Ovary (tissue), 9 donors: ENCODE results near the gene CMIP. TPM values are rescaled to one million over a fixed set of nuclear protein-coding genes. Genes with fewer than 3 reads are reported as not detected.

Experiments used
- DNase-seq, 5 donors: peaks; one replicate each; pipeline ENCODE4 v3.0.0-alpha.2; 2019 to 2020
- H3K27ac ChIP-seq, 2 donors: fragments of 200-600 bp; one replicate each; pipeline versions ENCODE4 v1.5.1 to v1.8.0; 2019 to 2022
- H3K27me3 ChIP-seq: fragments of 200-600 bp; one replicate; pipeline ENCODE4 v1.8.0; 2022
- H3K36me3 ChIP-seq: fragments of 200-600 bp; sonication (generic); one replicate; pipeline ENCODE4 v1.5.1; 2019
- H3K4me1 ChIP-seq: one replicate; pipeline ENCODE4 v1.8.1; 2013; ENCODE audit warnings: mild to moderate bottlenecking, moderate library complexity; ENCODE audit not compliant: insufficient read depth
- H3K4me3 ChIP-seq: fragments of 200-600 bp; sonication (generic); one replicate; pipeline ENCODE4 v1.5.1; 2017
- H3K9me3 ChIP-seq, 2 donors: fragments of 200-600 bp in 1 of 2; sonication (generic) in 1 of 2; one replicate each; pipeline versions ENCODE4 v1.5.1 to v1.8.1; 2013 to 2019; ENCODE audit warnings: mild to moderate bottlenecking in 1 of 2, moderate library complexity in 1 of 2
- CTCF ChIP-seq, 3 donors: fragments of 450-650 bp in 2 of 3; fragments of 200-600 bp in 1 of 3; IDR thresholded peaks; one replicate each; pipeline versions ENCODE4 v1.5.1 to v1.8.0; 2016 to 2022; ENCODE audit warnings: antibody characterized with exemption in 3 of 3, mild to moderate bottlenecking in 1 of 3
- EP300 ChIP-seq: sonication (generic); formaldehyde crosslinking; IDR thresholded peaks from one replicate; pipeline ENCODE4 v1.6.1; 2017; ENCODE audit warnings: antibody characterized with exemption
- POLR2A ChIP-seq: fragments of 450-650 bp; IDR thresholded peaks from one replicate; pipeline ENCODE4 v1.6.1; 2017; ENCODE audit warnings: antibody characterized with exemption, mild to moderate bottlenecking, moderate library complexity
- WGBS, 3 donors: extraction: QIAGEN DNeasy Blood & Tissue Kit in 1 of 3; methylation state at CpG; one replicate each; pipeline versions ENCODE4 v1.1.5 to v1.1.7; 2013 to 2017; 5-methylcytosine and 5-hydroxymethylcytosine counted together
- intact Hi-C, 4 donors: fragments of 100-400 bp; cut with DNase I; formaldehyde crosslinking; loops; one replicate each; pipeline versions ENCODE4 v1.11.0 to v1.15.1; 2022 to 2023
- polyA plus RNA-seq, 2 donors: library from polyadenylated mRNA; stranded (reverse); fragments of 200-250 nt in 1 of 2; fragments of 350-450 nt in 1 of 2; fragmentation: Illumina TruSeq in 1 of 2; extraction: RNeasy Lipid Tissue Mini Kit (QIAGEN cat#74804) in 1 of 2; gene quantifications; one replicate each; pipeline ENCODE4 v1.2.3, GENCODE V29; 2013 to 2014
- total RNA-seq, 7 donors: library from RNA; depleted of rRNA in 2 of 7; stranded (reverse); fragments of >200 nt in 2 of 7; fragmentation: NEBNext Ultra II Directional in 3 of 7; extraction: Animal tissue kit (Norgen Biotek cat#: 25700) in 3 of 7; gene quantifications; one replicate each; pipeline versions ENCODE4 v1.1.0 to v1.2.4, GENCODE V29; 2016 to 2023
- donor health status: DM: no; HTN: no; CAD: no; lungs with moderate emphysema.
- donor health status: DM: no; HTN: no; CAD: no.
- donor health status: Bipolar disorder and iron deficiency.
- donor health status: DM: yes; HTN: yes; CAD: no.
- donor health status: DM: no; HTN: no; CAD: no.
- donor health status: DM: yes; HTN: yes; CAD: no.

Gene CMIP
- total and polyA plus RNA-seq, 9 donors: 19.4 to 68.2 (median 38.7) TPM

- TF ChIP-seq EP300 (no peak), CTCF (IDR thresholded peaks at IDR 0.05) (no peak), POLR2A (no peak)
- intact Hi-C loops: no loop called here
- no peaks in the 10 kb centered on the region for H3K36me3 ChIP-seq
- no peaks in the 10 kb centered on the region for H3K27me3 ChIP-seq
- H3K27ac ChIP-seq: no peak overlapping the region
- WGBS, 3 donors: 64 to 80% (median 67%) methylated on average over 10 of the region's 10 CpGs
- H3K9me3 ChIP-seq: no peaks in the 10 kb centered on the region
- H3K4me1 ChIP-seq: peaks cover 10% of the 10 kb centered on the region
- DNase-seq: no peak
- H3K4me3 ChIP-seq: no peak overlapping the region
Measured at GRCh38 chr16:81564421-81564911, 119.9 kb downstream of the CMIP start.

- DNase-seq: no peak
- H3K27me3 ChIP-seq: no peaks in the 10 kb centered on the region
- no peak overlapping the region for H3K4me3 ChIP-seq
- WGBS, 3 donors: 80 to 93% (median 92%) methylated on average over 20 of the region's 20 CpGs
- intact Hi-C loops: no loop called here
- H3K9me3 ChIP-seq: no peaks in the 10 kb centered on the region
- peaks cover 13% of the 10 kb centered on the region for H3K4me1 ChIP-seq
- H3K36me3 ChIP-seq: no peaks in the 10 kb centered on the region
- TF ChIP-seq EP300: no peak
- H3K27ac ChIP-seq: no peak overlapping the region
Measured at GRCh38 chr16:81565321-81566028, 120.9 kb downstream of the CMIP start.

- WGBS, 3 donors: 95 to 96% (median 96%) methylated on average over 7 of the region's 7 CpGs
- Histone ChIP-seq H3K27me3 (no peaks in the 10 kb centered on the region), H3K9me3 (no peaks in the 10 kb centered on the region), H3K36me3 (no peaks in the 10 kb centered on the region), H3K4me1 (peaks cover 13% of the 10 kb centered on the region), H3K27ac (no peak overlapping the region), H3K4me3 (no peak overlapping the region)
- TF ChIP-seq POLR2A (no peak), CTCF (IDR thresholded peaks at IDR 0.05) (no peak), EP300 (no peak)
- intact Hi-C loops: no loop called here
- no peak for DNase-seq
Measured at GRCh38 chr16:81566086-81567007, 121.7 kb downstream of the CMIP start.

- peaks cover 18% of the 10 kb centered on the region for H3K4me1 ChIP-seq
Measured at GRCh38 chr16:81567087-81567486, 122.5 kb downstream of the CMIP start.

More at GRCh38 chr16:81567087-81567486, 122.5 kb downstream of the CMIP start:
- Histone ChIP-seq H3K36me3 (no peaks in the 10 kb centered on the region), H3K27ac (no peak overlapping the region), H3K9me3 (no peaks in the 10 kb centered on the region), H3K4me3 (no peak overlapping the region), H3K27me3 (no peaks in the 10 kb centered on the region)
- 84 to 92% (median 91%) methylated on average over 13 of the region's 13 CpGs for WGBS, 3 donors
- intact Hi-C loops: no loop called here
- no peak for TF ChIP-seq CTCF (IDR thresholded peaks at IDR 0.05)
- TF ChIP-seq POLR2A: no peak
- TF ChIP-seq EP300: no peak
- no peak for DNase-seq
